GM18873 (cell line): ENCODE results near the gene CTNS.
A peak's percentile ranks its signal among the peaks of the same experiment; 100 is the strongest.

Experiments used
- ATAC-seq: cut with Tn5 transposase; IDR thresholded peaks from one replicate; pipeline ENCODE4 v1.9.1; 2021; ENCODE audit warnings: mild to moderate bottlenecking, moderate library complexity, moderate number of reproducible peaks; ENCODE audit not compliant: unreplicated experiment, low FRiP score

Gene CTNS

DNA sequence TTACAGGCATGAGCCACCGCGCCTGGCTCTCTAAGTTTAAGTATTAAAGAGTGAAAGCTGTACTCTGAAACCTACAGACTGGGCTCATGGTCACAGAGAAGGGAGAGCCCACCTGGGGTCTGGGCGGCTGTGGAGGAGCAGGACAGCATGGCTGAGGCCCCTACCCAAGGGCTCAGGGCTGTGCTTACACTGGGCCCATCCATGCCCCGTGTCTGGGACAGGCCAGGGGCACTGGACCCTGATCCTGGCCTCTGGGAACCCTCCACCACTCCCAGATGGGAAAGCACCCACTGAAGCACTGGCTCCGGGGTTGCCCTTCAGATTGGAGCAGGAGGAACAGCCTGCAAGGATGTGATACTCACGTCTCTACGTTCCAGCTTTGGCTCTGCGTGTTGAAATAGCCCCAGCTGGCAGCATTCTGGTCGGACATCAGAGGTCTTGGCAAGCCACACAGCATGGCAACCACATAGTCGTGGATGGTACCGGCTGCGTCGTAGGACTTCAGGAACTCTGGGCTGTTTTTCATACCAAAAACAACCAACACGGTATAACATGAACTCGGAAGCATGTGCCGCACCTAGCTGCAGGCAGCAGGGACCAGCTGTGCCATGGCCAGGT, 13.5 kb upstream of the CTNS start:
- ATAC-seq: no peak

DNA sequence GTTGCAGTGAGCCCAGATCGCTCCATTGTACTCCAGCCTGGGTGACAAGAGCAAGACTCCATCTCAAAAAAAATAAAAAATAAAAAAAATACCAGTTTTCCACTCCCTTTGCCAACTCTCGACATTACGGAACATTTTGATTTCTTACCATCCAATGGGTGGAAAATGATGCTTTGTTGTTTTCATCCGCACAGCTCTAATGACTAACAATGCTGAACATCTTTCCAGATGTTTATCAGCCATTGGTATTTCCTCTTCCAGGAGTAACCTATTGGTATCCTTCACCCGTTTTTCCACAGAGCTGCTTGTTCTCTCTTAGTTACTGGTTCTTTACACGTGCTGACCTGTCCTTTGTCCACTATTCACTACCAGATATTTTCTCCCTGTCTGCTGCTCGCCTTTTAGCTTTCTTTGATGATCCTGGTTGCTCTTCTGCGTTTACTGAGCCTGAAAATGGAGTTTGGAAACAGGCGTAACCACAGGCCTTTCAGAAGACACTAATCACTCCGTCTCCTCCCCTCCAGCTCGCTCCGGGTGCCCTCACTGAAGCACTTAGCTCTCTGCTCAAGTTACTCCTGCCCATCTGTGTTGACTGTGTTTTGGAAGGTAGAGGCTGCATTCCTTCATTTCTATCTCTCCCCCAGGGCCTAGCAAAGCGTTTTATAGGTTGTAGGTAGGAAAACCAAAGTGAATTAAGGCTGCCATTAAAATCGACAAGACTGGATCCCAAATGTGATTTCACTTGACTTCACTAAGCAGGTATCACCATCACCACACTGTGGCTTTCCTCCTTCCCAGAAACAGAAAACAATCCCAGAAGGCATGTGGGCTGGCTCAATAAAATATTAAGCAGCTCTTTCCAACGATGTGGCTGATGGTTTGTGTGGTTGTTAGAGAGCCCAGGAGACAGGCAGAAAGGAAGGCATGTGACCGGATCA, 9.5 kb upstream of the CTNS start:
- no peak for ATAC-seq

DNA sequence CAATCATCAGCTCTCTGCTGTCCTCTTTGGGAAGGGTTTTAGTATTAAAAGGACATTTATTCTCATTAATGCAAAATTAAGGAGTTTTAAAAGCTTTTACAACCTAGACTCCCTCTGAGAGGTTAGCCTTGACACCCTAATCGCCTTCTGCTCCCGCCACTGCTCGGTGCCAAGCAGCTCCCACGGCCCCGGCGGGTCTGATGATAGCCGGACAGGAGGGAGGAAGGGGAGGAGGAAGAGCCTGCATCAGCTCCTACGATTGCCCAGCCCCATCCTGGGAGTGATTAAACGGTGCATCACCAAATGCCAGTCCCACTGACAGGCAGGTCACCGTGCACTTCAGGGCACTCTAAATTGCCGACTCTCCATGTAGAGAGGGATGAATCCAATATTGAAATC, 8.8 kb upstream of the CTNS start:
- no peak for ATAC-seq

DNA sequence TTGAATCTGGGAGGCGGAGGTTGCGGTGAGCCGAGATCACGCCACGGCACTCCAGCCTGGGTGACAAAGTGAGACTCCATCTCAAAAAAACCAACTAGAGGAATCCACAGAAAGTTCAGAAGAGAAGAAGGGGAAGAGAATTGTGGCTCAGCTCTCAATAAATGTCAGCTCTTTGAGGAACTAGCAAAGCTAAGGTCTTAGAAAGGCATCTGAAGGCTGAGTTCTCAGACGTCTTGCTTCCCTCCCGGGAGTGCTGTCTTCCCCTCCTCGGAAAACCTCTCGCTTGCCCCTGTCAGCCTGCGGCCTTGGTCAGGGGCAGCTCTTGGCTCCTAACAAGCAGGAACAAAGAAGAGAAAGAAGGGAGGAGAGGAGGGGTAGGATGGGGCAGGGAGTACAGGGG, 5.8 kb upstream of the CTNS start:
- ATAC-seq: no peak

DNA sequence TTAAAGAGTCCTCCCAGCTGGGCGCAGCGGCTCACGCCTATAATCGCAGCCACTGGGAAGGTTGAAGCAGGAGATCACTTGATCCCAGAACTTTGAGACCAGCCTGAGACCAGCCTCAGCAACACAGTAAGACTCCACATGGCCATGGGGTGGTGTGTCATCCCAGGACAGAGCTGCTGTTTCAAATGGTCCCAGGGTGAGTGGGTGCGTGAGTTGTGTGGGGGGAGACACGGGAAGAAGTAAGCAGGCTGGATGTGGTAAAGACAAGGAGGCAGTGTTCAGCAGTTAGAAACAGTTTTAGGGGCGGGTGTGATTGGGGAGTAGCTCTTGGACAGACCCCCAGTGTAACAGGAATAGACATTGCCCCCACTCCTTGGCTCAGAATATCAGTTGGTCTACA, 4.3 kb upstream of the CTNS start:
- no peak for ATAC-seq

DNA sequence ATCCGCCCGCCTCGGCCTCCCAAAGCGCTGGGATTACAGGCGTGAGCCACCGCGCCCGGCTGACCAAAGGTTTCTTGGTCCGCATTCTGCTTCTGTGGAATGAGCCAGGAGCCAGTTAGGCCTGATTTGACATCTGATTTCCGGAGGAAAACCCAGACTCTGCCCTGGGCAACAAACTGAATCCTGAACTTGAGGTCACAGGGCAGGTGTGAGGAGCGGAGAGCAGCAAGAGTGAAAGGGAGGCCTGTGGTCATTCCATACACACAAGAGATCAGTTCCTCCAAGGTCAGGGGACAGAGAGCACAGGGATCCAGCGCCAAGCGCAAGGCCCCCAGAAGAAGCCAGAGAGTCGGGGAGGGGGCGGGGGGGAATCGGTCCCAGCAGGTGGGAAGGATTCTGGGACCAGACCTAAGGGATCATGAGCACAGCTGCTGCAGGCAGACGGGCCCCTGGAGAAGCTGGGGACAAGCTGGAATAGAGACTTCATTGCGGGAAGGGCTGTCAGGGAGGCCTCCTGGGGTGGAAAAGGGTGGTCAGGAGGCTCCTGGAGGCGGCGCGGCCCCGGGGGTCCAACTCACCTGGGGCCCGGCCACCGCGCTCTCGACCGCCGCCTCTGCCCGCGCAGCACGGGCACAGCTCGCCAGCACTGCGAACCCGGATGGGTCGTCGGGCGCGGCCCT, 946 bp upstream of the CTNS start:
- ATAC-seq: no peak

DNA sequence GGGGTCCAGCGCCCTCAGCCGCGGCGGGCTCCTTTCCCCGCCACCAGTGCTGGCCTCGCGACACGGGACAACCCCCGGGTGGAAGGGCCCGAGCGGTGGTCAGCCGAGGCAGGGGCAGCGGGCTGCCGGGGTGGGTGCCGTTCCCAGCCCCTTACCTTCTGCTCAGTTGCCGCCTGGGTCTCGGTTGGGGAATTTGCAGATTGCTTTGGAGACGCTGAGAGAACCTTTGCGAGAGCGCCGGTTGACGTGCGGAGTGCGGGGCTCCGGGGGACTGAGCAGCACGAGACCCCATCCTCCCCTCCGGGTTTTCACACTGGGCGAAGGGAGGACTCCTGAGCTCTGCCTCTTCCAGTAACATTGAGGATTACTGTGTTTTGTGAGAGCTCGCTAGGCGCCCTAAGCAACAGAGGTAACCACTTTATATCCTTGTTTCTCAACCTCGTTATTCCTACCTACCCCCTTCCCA, 381 bp downstream of the CTNS start:
- ATAC-seq: peak; percentile 11

DNA sequence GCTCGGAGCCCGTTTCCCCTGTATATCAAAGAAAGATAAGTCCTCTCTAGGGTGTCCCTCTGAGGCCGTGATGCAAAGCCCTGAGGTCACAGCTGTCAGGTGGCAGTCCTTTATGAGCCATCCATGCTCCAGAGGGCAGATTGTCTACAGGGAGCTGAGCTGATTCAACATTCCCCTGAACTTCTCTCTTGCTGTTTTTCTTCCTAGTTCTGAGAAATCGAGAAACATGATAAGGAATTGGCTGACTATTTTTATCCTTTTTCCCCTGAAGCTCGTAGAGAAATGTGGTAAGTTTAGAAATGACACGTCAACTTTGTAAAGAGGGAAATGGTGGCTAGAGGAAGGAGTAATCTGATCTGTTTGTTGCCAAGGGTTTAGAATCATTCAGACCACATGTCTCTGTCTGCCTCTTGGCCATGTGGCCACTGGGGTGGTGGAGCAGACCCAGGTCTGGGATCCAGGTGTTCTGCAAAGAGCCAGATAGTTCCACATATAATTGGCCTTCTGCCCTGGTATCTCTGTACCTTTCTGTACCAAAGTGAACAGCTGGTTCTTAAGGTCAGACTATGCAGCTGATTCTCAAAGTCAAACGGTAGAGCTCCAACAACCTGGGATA, 3.5 kb downstream of the CTNS start:
- no peak for ATAC-seq

DNA sequence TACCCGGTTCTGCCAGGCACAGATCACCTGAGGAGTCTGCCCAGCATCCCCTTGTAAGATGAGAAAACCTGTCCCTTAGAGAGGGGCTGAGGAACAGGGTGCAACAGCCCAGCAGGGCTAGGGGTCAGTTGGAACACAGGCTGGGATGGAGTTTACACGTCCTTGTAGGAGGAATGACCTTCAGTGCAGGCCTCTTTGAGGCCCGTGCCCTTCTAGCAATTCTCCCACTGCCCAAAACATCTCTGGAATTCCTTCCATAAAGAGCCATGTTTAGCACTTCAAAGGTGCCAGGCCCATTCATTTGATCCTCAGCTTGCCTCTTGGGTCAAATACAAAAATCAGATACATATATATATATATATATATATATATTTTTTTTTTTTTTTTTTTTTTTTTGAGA, 4.5 kb downstream of the CTNS start:
- ATAC-seq: no peak

DNA sequence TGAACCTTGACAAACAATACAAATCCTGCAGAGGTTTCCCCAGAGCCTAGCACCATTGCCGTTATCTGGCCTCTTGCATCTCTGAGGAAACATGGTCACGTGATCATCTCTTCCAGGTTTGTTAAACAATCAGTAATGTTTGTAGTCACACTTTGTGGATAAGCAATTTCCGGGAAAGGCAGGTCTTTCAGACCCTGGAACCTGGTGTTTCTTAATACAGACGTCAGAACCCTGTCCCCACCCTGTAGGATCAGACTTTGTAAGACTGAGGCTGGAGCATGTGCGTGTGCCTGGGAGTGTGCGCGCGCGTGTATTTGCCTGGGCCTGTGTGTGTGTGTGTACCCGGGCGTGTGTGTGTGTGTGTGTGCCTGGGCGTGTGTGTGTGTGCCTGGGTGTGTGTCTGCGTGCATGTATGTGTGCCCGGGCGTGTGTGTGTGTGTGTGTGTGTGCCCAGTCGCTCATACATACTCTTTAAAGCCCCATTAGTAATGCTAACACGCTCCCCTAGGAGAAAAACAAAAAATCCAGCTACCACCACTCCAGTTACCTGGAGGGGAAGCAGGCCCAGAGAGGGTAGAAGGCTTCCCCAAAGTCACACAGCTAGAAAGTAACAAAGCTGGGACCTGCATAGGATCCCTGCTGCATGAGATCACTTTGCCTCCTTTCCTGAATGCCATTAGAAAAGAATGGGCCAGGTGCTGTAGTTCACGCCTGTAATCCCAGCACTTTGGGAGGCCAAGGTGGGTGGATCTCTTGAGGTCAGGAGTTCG, 5.3 kb downstream of the CTNS start:
- no peak for ATAC-seq

DNA sequence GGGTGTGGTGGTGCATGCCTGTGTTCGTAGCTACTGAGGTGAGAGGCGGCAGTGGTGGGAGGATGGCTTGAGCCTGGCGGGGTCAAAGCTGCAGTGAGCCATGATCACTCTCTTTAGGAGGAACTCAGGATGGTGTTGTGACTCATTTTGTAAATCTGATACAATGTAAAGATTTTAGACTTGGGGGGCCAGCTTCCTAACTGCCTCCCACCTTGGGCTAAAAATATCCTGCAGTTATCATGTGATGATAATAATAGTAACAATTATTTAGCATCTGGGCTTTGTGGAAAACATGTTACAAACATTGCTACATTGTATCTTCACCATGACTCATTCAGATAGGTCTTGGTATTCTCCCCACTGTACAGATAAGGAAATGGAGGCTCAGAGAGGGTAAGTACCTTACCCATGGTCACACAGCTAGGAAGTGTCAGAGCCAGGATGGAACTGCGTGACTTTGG, 7.4 kb downstream of the CTNS start:
- ATAC-seq: no peak

DNA sequence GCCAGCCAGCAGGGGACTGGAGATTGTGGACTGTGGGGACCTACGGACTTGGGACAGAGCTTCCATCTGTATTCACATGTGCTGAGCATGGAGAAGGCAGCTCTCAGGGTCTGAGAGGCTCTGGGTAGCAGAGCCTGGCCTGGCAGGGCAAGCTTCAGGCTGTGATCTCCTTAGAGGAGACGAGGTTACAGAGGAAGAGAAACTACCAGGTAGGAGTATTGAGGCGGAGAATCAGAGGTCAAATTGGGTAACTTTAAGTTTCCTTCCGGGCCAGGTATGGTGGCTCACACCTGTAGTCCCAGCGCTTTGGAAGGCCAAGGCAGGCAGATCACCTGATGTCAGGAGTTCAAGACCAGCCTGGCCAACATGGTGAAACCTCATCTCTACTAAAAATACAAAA, 8.8 kb downstream of the CTNS start:
- no peak for ATAC-seq

DNA sequence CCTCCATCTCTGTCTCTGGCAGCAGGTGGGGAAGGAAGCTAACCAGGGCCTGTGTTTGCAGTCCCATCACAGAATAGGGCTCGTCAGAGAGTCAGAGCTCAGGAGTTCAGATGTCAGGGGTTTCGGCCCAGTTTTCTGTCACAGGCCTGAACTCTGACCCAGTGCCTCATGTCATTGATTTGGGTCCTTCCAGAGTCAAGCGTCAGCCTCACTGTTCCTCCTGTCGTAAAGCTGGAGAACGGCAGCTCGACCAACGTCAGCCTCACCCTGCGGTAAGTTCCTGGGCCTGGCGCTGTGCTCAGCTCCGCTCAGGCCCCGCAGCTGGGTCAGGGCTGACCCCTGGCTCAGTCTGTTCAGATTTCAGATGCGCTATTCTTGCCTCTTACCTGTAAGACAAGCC, 10.7 kb downstream of the CTNS start:
- ATAC-seq: no peak

DNA sequence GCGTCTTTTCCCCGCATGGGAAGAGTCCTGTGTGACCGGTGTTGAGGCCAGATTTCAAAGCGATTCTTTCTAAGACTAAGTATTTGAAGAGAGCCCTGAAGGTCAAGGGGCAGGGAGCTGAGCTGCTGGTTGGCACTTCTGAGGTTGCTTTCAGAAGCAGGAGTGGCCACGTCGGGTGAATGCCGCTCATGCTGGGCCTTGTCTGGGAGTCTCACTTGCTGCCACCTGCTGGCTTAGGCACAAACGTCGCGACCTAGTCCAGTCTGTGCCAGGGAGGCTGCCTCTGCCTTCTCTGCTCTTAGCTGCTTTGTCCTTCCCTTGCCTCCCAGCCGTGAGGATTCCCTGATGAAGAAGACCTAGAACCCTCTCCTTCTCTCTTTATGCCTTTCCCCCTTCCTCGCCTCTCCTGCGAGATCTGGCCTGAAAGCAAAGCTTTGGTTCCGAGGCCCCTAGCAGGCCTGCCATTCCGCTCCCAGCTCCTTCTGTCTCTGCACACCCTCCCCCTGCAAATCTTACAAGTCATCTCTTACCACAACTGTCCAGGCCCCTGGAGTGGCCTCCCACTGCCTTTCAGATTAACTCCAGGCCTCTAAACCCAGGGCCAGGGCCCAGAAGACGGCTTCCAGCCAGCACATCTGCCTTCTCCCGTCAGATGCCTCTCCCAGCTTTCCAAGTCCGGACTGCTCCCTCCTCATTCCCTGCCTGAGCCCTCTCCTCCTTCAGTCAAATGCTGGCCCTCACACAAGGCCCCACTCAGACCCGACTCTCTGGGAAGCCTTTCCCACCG, 11.4 kb downstream of the CTNS start:
- no peak for ATAC-seq

DNA sequence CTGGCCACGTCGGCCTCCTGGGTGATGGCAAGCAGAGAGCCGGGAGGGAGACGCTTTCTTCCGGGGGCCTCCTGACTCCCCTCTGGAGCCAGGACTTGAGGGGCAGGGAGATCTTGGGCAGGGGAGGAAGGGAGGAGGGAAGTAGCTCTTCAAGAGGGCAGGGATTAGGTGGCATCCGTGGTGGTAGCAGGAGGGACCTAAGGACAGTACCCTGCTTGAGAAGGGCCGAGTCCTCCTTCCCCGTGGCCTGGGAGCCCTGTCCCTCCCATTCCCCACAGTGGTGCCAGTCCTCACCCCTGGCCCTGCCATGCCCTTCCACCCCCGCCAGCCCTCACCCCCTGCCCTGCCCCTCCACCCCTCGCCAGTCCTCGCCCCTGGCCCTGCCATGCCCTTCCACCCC, 19.2 kb downstream of the CTNS start:
- ATAC-seq: no peak

DNA sequence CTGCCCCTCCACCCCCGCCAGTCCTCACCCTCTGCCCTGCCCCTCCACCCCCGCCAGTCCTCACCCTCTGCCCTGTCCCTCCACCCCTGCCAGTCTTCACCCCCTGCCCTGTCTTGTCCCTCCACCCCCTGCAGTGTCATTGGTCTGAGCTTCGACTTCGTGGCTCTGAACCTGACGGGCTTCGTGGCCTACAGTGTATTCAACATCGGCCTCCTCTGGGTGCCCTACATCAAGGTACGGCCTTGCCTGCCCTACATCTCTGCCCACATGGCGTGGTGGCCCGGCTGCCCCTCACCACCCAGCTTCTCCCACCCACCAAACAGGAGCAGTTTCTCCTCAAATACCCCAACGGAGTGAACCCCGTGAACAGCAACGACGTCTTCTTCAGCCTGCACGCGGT, 19.8 kb downstream of the CTNS start:
- no peak for ATAC-seq

DNA sequence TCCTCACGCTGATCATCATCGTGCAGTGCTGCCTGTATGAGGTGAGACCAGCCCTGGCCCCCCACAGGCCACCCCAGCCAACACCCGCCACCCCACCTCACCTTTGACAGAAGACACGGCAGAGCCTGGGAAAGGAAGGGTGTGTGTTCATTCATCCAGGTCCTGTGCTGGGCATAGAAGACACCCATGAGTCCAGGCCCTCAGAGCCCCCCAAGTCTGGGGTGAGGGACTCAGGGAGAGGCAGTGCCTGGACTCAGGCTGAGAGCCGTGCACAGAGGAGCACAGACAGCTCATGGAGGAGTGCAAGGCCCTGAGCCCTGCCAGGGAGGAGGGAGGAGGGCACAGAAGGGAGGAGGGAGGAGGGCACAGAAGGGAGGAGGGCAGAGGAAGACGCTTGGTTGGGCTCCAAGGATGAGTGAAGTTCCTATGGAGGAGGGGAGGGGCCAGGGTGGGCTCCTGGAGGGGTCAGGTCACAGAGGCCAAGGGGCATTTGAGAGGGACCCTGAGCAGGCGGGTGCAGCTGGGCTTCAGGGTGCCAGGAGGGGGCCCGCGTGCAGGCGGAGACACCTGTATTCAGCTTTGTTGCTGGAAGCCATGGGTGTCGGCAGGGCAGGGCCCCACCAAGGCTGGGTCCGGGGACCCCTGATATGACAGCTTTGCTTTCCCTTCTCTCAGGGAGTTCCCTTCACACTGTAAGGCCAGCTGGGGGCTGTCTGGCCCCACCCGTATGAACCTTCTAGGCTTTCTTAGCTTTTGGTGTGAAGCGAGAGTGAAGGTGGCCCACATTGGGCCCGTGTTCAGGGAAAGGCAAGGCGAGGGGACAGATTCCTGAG, 20.4 kb downstream of the CTNS start:
- no peak for ATAC-seq

DNA sequence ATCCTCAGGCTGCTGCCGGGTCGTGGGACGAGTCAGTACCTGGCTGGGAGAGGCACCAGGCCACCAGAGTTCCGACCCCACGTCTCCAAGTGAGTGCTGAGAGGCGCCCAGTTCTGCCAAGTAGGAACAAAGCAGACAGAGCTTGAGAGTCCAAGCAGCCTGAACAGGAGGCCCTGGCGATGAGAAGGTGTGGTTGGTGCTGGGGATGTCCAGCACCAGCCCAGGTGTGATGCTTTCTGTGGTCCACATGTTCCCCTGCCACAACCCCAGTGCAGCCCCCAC, 21.0 kb downstream of the CTNS start:
- ATAC-seq: no peak
